Hematopoietic multipotent progenitor cell treated with erythropoietin and hydrocortisone succinate and interleukin-3 and kit ligand, for 6 days (in vitro differentiated cells): ENCODE measurements around the gene UMAD1.
A peak's percentile ranks its signal among the peaks of the same experiment; 100 is the strongest.

Experiments
- DNase-seq: peaks from one replicate; pipeline ENCODE4 v3.0.0-alpha.2; 2015

Gene UMAD1

DNA sequence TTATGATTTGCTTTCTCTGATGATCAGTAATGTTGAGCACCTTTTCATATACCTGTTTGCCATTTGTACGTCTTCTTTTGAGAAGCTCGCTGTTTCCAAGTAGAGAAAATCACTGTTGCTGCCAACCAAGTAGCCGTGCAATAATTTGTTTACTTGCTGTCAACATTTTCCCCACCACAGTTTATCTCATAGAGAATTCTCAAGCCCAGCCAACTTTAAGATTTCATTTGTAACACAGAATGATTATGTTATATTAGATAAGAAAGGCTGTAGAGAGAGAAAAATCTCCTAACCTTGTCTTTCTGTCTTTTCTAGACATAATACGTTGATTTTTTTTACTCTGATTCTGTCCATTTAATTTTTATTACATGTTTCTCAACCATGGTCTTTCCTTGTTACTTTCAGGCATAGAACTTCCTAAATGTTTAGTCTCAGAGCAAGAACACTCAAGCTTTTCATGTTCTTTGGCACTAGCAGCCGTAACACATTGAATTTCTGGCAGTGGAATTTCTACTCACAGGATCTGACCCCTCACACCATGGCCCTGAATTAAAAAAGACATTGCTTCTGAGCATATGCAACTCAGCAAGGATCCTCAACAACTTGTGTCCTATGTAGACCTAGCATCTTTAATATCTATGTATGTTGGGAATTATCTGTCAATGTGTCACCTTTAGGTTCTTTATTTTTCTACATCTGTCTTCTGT is 54.7 kb downstream of the UMAD1 start:
- DNase-seq, result no peak

GRCh38 chr7:7696458-7697119 is 56.0 kb downstream of the UMAD1 start:
- no peak for DNase-seq

DNA sequence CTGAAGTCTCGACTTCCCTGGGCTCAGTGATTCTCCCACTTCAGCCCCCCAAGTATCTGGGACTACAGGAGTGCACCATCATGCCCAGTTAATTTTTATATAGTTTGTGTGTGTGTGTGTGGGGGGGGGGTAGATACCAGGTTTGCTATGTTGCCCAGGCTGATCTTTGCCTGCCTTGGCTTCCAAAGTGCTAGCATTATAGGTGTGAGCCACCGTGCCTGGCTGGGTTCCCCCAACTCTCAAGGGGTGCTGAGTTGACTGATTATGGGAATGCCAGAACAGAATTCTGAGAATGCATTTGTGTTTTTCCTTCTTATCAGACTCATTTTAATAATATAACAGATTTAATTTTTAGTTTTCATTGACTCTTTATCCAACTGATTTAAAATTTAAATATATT is 58.4 kb downstream of the UMAD1 start:
- no peak for DNase-seq

- no peak for DNase-seq
Measured at GRCh38 chr7:7699380-7699779, 58.8 kb downstream of the UMAD1 start.

DNA sequence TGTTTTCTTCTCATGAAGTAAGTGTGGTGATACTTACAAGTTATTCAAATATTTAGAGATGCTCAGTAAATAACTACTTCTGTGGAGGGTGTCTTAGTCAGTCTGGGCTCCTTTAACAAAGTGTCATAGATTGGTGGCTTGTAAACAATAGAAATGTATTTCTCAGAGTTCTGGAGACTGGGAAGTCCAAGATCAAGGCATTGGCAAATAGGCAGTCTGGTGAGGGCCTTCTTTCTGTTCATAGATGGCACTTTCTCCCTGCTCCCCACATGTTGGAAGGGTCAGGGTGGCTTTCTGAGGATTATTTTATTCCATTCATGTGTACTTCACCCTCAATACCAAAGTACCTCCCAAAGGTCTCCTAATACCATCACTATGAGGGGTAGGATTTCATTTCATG is 59.4 kb downstream of the UMAD1 start:
- no peak for DNase-seq

DNA sequence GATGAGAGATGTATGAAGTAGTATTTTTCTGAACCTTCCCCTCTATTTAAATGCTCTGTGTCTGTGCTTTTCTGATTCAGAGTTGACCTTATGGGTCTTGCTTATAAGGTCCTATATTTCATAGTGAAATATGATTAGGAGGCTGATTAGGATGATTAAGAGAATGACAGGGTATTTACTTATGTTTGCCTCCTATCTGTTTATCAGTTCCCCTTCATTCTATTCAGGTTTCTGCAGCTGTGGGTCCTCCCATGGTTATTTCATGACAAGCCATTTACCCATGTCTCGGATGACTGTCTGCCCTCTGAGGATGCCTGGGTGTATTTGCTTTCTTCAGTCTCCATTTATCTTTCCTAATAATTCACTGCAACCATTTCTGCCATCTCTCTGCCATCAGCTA is 61.0 kb downstream of the UMAD1 start:
- DNase-seq, result no peak

DNA sequence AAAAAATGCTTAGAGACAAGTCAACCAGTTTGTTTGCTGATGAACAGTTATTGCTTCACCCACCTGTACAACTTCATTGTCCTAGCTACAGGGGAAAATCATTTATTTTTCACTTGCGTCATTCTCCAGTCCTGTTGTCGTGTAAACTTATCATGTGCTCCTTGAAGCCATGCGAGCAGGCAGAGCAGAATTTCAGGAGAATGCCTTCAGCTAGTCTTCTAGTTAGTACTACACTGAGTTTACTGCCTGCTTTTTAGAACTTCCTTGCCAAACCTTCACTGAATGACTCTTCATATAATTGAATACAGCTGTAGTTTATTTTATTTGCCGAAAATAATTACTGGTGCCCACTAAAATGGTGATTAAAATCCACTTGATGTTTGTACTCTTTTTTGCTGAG is 62.3 kb downstream of the UMAD1 start:
- DNase-seq, result no peak

GRCh38 chr7:7703427-7703826 is 62.9 kb downstream of the UMAD1 start:
- no peak for DNase-seq

GRCh38 chr7:7704867-7705266 is 64.3 kb downstream of the UMAD1 start:
- DNase-seq, result no peak

GRCh38 chr7:7705318-7705717 is 64.8 kb downstream of the UMAD1 start:
- DNase-seq, result no peak

DNA sequence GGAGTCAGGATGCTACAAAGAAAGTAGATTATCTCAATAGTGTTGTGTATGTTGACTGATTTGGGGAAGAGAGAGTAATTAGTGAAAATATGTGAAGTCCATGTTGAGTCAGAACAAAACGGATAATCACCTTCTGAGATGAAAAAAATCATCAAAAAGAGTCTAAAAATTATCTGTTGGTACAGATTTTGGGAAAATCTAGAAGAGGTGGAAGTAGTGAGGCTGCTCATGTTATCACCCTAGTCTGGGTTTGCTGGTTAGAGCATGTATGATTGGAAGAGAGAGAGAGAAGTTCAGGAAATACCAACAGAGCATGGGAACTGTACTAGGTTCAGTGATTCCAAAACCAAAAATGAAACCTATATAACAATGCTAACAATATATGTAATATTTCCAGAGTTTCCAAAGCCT is 65.6 kb downstream of the UMAD1 start:
- no peak for DNase-seq

- no peak for DNase-seq
Measured at GRCh38 chr7:7706556-7707172, 66.1 kb downstream of the UMAD1 start.

DNA sequence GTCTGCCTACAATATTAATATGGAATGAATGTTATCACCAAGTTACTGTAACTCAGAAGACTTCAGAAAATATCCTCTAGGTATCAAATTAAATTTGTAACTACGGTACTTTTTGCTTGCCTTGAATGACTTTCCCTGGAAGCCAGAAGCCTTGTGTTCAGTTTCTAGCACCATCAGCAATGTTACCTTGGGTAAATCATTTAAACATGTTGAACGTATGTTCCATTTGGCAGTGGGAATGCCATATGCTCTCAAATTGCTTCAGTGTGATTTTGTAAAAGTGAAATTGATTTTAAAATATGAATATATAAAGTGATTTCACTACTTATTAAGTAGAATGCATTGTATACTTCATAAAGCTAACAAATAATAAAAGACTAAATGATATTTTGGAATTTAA is 66.7 kb downstream of the UMAD1 start:
- DNase-seq, result no peak

DNA sequence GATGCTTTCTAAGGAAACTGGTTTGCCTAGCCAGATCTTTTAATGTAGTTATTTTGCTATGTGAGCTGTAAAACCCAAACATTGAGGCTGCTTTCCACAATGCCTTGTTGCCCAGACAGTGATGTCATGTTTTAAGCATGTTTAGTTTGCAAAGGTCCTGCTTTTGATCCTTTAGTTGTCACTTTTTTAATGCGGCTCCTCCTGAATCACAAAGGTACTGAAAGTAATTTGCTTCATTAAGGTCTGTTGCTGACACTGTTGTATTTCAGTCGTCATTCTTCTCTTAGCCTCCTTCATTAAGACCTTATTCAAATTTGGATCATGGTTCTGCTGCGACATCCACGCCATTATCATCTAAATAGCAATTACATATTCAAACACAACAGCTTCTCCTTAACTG is 67.3 kb downstream of the UMAD1 start:
- no peak for DNase-seq

- DNase-seq, result no peak
Measured at GRCh38 chr7:7709291-7709690, 68.7 kb downstream of the UMAD1 start.

GRCh38 chr7:7710469-7710868 is 69.9 kb downstream of the UMAD1 start:
- no peak for DNase-seq

DNA sequence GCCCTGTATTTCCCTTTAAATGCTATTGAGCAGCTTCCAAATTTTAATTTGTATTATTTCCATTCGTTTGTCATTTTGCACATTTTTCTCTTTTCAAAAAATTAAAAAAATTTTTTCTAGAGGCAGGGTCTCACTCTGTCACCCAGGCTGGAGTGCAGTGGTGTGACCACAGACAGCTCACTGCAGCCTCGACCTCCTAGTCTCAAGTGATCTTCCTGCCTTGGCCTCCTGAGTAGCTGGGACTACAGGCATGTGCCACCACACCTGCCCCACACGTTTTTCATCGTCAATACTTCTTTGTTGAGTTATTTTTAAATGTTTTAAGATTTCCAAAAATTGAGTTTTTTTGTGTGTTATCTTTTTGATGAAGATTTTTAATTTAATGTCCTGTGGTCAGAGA is 73.2 kb downstream of the UMAD1 start:
- no peak for DNase-seq

GRCh38 chr7:7718492-7718891 is 77.9 kb downstream of the UMAD1 start, which contains the start of gene RPA3:
TSS of gene RPA3 (minus strand) at chr7:7718607. CDS start at chr7:7640418, 78,189 bp downstream.
- no peak for DNase-seq

- peak; percentile 30 for DNase-seq
Measured at GRCh38 chr7:7719236-7719635, 78.7 kb downstream of the UMAD1 start.

DNA sequence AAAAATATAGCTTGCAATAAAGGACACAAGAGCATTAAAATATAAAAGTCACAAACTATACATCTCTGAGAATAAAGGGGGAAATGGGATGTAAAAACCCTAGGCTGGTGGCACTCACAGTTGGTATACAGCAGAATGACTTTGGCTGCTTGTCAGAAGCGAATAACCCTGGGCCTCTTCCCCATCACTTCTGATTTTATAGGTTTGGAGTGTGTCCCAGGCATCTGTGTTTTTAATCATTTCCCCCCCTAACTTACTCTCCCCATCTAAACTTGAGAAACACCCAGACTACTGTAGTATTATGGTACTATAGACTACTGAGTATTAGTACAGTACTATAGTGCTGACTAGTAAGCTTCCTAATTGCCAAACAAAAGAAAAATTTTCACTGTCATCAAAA is 79.6 kb downstream of the UMAD1 start:
- no peak for DNase-seq

DNA sequence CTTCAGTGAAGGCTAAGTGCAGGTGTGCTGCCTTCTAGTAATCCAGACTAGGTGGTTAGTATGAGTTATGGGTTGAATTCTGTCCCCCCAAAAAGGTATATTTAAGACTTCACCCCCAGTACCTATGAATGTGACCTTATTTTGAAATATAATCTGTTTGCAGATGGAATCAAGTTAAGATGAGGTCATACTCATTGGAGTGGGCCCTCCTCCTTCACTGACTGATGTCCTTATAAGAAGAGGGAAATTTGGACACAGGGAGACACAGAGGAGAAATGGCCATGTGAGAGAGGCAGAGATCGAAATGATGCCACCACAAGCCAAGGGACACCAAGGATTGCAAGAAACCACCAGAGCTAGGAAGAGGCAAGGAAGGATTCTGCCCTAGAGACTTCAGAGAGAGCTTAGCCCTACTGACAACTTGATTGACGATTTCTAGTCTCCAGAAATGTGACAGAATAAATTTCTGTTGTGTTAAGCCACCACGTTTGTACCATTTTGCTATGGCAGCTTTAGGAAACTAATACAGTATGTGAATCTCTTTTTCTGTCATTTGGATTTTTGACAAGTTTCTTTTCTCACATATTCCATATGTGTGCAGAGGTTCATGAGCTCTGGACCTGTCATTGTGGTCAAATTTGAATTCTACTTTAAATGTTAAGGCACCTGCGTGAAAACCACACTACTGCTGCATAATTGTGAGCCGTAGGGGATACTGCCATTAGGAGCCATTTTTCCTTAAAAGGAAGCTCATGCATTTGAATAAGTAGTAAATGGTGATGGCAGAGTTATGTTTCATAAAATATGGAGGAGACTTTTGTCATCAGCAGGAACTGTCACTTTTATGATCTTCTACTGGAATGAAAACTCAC is 80.4 kb downstream of the UMAD1 start:
- DNase-seq, result no peak

GRCh38 chr7:7731732-7732131 is 91.2 kb downstream of the UMAD1 start:
- DNase-seq, result no peak

DNA sequence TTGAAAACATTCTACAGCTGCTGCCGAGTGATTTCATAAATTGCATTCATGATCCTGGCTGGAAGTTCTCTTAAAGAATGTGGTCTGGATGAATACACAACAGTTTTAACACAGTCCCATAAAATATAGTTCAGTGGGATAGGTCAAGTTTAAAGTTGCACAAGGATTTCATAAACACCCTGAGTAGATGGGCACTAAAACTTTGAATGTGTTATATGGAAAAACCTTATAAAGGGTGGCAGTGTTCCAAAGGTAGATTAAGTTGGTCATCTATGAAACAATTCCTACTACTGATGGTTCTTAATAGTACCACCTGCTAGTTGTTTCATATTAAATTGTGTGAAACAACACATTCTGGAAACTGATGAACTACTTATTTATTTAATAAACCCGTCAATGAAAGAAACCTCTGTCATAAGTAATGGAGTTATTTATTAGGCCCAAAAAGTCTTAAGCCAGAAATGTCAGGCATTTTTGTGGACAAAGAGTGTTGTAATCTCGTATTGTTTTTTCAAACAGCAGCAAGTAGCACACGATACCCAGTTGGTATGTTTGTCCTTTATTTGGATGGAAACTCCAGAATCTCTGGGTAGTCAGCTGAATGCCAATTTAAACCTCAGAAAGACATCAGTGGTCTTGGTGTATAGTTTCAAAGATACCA is 92.2 kb downstream of the UMAD1 start:
- DNase-seq, result no peak
